GM23338 (cell line): ENCODE data around the gene NENF. TPM values are rescaled to one million over a fixed set of nuclear protein-coding genes. Genes with fewer than 3 reads are reported as not detected.
A peak's percentile ranks its signal among the peaks of the same experiment; 100 is the strongest.

Experiments used
- ATAC-seq: fragments of 200-7000 bp; cut with Tn5 transposase; 3 replicates; pipeline ENCODE4 v1.9.1; 2020
- DNase-seq: peaks from one replicate; pipeline ENCODE4 v3.0.0-alpha.2; 2015; ENCODE audit warnings: low spot score
- H2AFZ ChIP-seq: fragments of 200-600 bp; sonication (generic); 2 replicates; pipeline ENCODE4 v1.8.0; 2016; ENCODE audit warnings: antibody characterized with exemption, mild to moderate bottlenecking, moderate library complexity
- H3F3A ChIP-seq: fragments of 200-600 bp; sonication (generic); replicated peaks from 2 replicates; pipeline ENCODE4 v1.8.0; 2017; ENCODE audit warnings: antibody characterized with exemption, mixed run types, low read depth
- H3K27ac ChIP-seq: fragments of 200-600 bp; sonication (generic); 2 replicates; pipeline ENCODE4 v1.6.1; 2016; ENCODE audit warnings: low read depth
- H3K27me3 ChIP-seq: fragments of 200-600 bp; sonication (generic); 2 replicates; pipeline ENCODE4 v1.8.0; 2016; ENCODE audit warnings: mild to moderate bottlenecking, mixed run types, moderate library complexity; ENCODE audit not compliant: insufficient read depth
- H3K36me3 ChIP-seq: fragments of 200-600 bp; sonication (generic); 2 replicates; pipeline ENCODE4 v1.8.0; 2016; ENCODE audit warnings: mild to moderate bottlenecking; ENCODE audit not compliant: insufficient read depth
- H3K4me1 ChIP-seq: fragments of 200-600 bp; sonication (generic); 2 replicates; pipeline ENCODE4 v1.8.0; 2016; ENCODE audit warnings: mild to moderate bottlenecking, moderate library complexity; ENCODE audit not compliant: insufficient read depth
- H3K4me2 ChIP-seq: fragments of 200-600 bp; sonication (generic); 2 replicates; pipeline ENCODE4 v1.7.1; 2017; ENCODE audit warnings: mixed run types
- H3K4me3 ChIP-seq: fragments of 200-600 bp; sonication (generic); 2 replicates; pipeline ENCODE4 v1.6.1; 2016; ENCODE audit warnings: mixed run types
- H3K79me2 ChIP-seq: fragments of 200-600 bp; sonication (generic); replicated peaks from 2 replicates; pipeline ENCODE4 v1.8.0; 2017; ENCODE audit warnings: mild to moderate bottlenecking; ENCODE audit not compliant: insufficient read depth
- H3K9me2 ChIP-seq: fragments of 200-600 bp; sonication (generic); 2 replicates; pipeline ENCODE4 v1.8.0; 2017; ENCODE audit not compliant: insufficient read depth
- H4K20me1 ChIP-seq: fragments of 200-600 bp; sonication (generic); replicated peaks from 2 replicates; pipeline ENCODE4 v1.8.0; 2017; ENCODE audit warnings: mild to moderate bottlenecking; ENCODE audit not compliant: insufficient read depth
- H3K27ac Mint-ChIP-seq: 2 replicates; pipeline ENCODE4 v1.8.0; 2020; ENCODE audit warnings: inconsistent platforms, mild to moderate bottlenecking, moderate library complexity, mixed read lengths
- H3K27me3 Mint-ChIP-seq: 3 replicates; pipeline ENCODE4 v1.8.0; 2022; ENCODE audit warnings: low read depth, mild to moderate bottlenecking, moderate library complexity, mixed read lengths, inconsistent platforms; ENCODE audit not compliant: insufficient read depth, poor library complexity
- H3K36me3 Mint-ChIP-seq: 3 replicates; pipeline ENCODE4 v1.8.0; 2021; ENCODE audit warnings: low read depth, mild to moderate bottlenecking, inconsistent platforms, moderate library complexity, mixed read lengths
- H3K4me1 Mint-ChIP-seq: 3 replicates; pipeline ENCODE4 v1.8.0; 2020; ENCODE audit warnings: mild to moderate bottlenecking, inconsistent platforms, mixed read lengths
- H3K4me3 Mint-ChIP-seq: 3 replicates; pipeline ENCODE4 v1.8.0; 2021; ENCODE audit warnings: moderate library complexity, mild to moderate bottlenecking, inconsistent platforms, mixed read lengths
- H3K9me3 Mint-ChIP-seq: 3 replicates; pipeline ENCODE4 v1.8.0; 2020; ENCODE audit warnings: moderate library complexity, mild to moderate bottlenecking, inconsistent platforms, mixed read lengths
- CREB1 ChIP-seq: fragments of 250-450 bp; sonication (Bioruptor Pico); IDR thresholded peaks from 2 replicates; pipeline ENCODE4 v1.5.0; 2020; ENCODE audit warnings: low read depth, mild to moderate bottlenecking, moderate library complexity
- NANOG ChIP-seq: IDR thresholded peaks from 2 replicates; pipeline ENCODE4 v1.6.1; 2016; ENCODE audit warnings: antibody characterized with exemption, borderline replicate concordance
- POLR2AphosphoS5 ChIP-seq: IDR thresholded peaks from 2 replicates; pipeline ENCODE4 v1.6.1; 2016; ENCODE audit warnings: antibody characterized with exemption, low read depth
- REST ChIP-seq: IDR thresholded peaks from one replicate; pipeline ENCODE4 v1.6.1; 2018; ENCODE audit warnings: antibody characterized with exemption; ENCODE audit not compliant: unreplicated experiment
- STAT1 ChIP-seq: IDR thresholded peaks from one replicate; pipeline ENCODE4 v1.6.1; 2016; ENCODE audit warnings: antibody characterized with exemption; ENCODE audit not compliant: unreplicated experiment
- ZNF114 ChIP-seq: fragments of 250-450 bp; sonication (Bioruptor Pico); IDR thresholded peaks from 2 replicates; pipeline ENCODE4 v1.5.0; 2020; ENCODE audit warnings: mild to moderate bottlenecking, moderate library complexity
- ZNF331 ChIP-seq: fragments of 250-450 bp; sonication (Bioruptor Pico); IDR thresholded peaks from 2 replicates; pipeline ENCODE4 v1.5.0; 2020; ENCODE audit warnings: low read depth, mild to moderate bottlenecking, moderate library complexity
- ZNF462 ChIP-seq: fragments of 250-450 bp; sonication (Bioruptor Pico); IDR thresholded peaks from 2 replicates; pipeline ENCODE4 v1.5.0; 2020; ENCODE audit warnings: mild to moderate bottlenecking, moderate library complexity
- polyA plus RNA-seq: library from polyadenylated mRNA; unstranded; fragments of >200 nt; fragmentation: Nextera tagmentation; extraction: Ambion mirVana; gene quantifications from 2 replicates; pipeline ENCODE4 v1.2.1, GENCODE V29; 2016
- total RNA-seq: library from RNA; depleted of rRNA; stranded (reverse); fragments of >200 nt; shearing (Covaris generic); gene quantifications from 2 replicates; pipeline ENCODE4 v1.2.3, GENCODE V29; 2014
- TF ChIP-seq, protein P1 (sequence below), 2 experiments: fragments of 200-600 bp in 1 of 2; sonication (generic) in 1 of 2; conservative IDR thresholded peaks; 2 replicates each; pipeline versions ENCODE4 v1.5.1 to v1.6.1; 2016 to 2017; ENCODE audit warnings: antibody characterized with exemption in 2 of 2, low read depth in 2 of 2, mild to moderate bottlenecking in 2 of 2, moderate library complexity in 1 of 2
- TF ChIP-seq, protein P2 (sequence below): IDR thresholded peaks from 2 replicates; pipeline ENCODE4 v1.6.1; 2016; ENCODE audit warnings: antibody characterized with exemption

NENF gene
- total and polyA plus RNA-seq, 2 experiments from 2014 or later, result 27.6 to 60.7 TPM

- Mint-ChIP-seq H3K36me3 (no peaks in the 10 kb centered on the region), H3K4me1 (peaks cover 7% of the 10 kb centered on the region; the same call in 1 of the 3 replicates), H3K9me3 (no peaks in the 10 kb centered on the region), H3K27ac (no peak overlapping the region), H3K4me3 (no peak overlapping the region), H3K27me3 (peaks cover 15% of the 10 kb centered on the region)
- H4K20me1 ChIP-seq, result no peaks in the 10 kb centered on the region
- no peak overlapping the region for H3K4me2 ChIP-seq
- no peaks in the 10 kb centered on the region for H3K9me2 ChIP-seq
- ATAC-seq (peak; percentile 28; the same call in 2 of the 3 replicates), DNase-seq (peak; percentile 62)
- no peak overlapping the region for H2AFZ ChIP-seq
- H3K4me1 ChIP-seq, result peaks cover 2% of the 10 kb centered on the region; the same call in 1 of the 2 replicates
- H3K4me3 ChIP-seq, result no peak overlapping the region
- no peaks in the 10 kb centered on the region for H3K79me2 ChIP-seq
- H3K36me3 ChIP-seq, result no peaks in the 10 kb centered on the region
- H3F3A ChIP-seq, result no peaks in the 10 kb centered on the region
- TF ChIP-seq POLR2AphosphoS5, result no peak
- TF ChIP-seq CREB1 (CRISPR knock-in tag), result no peak
- TF ChIP-seq, protein P1, sequence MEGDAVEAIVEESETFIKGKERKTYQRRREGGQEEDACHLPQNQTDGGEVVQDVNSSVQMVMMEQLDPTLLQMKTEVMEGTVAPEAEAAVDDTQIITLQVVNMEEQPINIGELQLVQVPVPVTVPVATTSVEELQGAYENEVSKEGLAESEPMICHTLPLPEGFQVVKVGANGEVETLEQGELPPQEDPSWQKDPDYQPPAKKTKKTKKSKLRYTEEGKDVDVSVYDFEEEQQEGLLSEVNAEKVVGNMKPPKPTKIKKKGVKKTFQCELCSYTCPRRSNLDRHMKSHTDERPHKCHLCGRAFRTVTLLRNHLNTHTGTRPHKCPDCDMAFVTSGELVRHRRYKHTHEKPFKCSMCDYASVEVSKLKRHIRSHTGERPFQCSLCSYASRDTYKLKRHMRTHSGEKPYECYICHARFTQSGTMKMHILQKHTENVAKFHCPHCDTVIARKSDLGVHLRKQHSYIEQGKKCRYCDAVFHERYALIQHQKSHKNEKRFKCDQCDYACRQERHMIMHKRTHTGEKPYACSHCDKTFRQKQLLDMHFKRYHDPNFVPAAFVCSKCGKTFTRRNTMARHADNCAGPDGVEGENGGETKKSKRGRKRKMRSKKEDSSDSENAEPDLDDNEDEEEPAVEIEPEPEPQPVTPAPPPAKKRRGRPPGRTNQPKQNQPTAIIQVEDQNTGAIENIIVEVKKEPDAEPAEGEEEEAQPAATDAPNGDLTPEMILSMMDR (conservative IDR thresholded peaks at IDR 0.05; ENCODE audit: low read depth in 2 of 2), result no peak
- TF ChIP-seq ZNF114 (CRISPR knock-in tag), result no peak
- TF ChIP-seq ZNF331 (CRISPR knock-in tag), result no peak
- no peak for TF ChIP-seq ZNF462
- TF ChIP-seq, protein P2, sequence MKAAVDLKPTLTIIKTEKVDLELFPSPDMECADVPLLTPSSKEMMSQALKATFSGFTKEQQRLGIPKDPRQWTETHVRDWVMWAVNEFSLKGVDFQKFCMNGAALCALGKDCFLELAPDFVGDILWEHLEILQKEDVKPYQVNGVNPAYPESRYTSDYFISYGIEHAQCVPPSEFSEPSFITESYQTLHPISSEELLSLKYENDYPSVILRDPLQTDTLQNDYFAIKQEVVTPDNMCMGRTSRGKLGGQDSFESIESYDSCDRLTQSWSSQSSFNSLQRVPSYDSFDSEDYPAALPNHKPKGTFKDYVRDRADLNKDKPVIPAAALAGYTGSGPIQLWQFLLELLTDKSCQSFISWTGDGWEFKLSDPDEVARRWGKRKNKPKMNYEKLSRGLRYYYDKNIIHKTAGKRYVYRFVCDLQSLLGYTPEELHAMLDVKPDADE, result no peak
- TF ChIP-seq REST, result no peak
- TF ChIP-seq NANOG, result no peak
- TF ChIP-seq STAT1, result no peak
- H3K27ac ChIP-seq, result no peak overlapping the region
- no peaks in the 10 kb centered on the region for H3K27me3 ChIP-seq
These were observed 53.3 kb downstream of the NENF start for GRCh38 chr1:212485913-212486618.
